Epidermal melanocyte (primary cell): Measurements from ENCODE around the gene SLC25A42.
A peak's percentile ranks its signal among the peaks of the same experiment; 100 is the strongest.
"Not testable (repeated sequence)": the region's sequence is repeated elsewhere in the genome, so short reads cannot be mapped to it uniquely, and the experiment has no call there.

ENCODE experiments used
- DNase-seq: peaks from one replicate; pipeline ENCODE4 v3.0.0; 2011; ENCODE audit warnings: low spot score; ENCODE audit not compliant: insufficient read length

The SLC25A42 gene, protein sequence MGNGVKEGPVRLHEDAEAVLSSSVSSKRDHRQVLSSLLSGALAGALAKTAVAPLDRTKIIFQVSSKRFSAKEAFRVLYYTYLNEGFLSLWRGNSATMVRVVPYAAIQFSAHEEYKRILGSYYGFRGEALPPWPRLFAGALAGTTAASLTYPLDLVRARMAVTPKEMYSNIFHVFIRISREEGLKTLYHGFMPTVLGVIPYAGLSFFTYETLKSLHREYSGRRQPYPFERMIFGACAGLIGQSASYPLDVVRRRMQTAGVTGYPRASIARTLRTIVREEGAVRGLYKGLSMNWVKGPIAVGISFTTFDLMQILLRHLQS

DNA sequence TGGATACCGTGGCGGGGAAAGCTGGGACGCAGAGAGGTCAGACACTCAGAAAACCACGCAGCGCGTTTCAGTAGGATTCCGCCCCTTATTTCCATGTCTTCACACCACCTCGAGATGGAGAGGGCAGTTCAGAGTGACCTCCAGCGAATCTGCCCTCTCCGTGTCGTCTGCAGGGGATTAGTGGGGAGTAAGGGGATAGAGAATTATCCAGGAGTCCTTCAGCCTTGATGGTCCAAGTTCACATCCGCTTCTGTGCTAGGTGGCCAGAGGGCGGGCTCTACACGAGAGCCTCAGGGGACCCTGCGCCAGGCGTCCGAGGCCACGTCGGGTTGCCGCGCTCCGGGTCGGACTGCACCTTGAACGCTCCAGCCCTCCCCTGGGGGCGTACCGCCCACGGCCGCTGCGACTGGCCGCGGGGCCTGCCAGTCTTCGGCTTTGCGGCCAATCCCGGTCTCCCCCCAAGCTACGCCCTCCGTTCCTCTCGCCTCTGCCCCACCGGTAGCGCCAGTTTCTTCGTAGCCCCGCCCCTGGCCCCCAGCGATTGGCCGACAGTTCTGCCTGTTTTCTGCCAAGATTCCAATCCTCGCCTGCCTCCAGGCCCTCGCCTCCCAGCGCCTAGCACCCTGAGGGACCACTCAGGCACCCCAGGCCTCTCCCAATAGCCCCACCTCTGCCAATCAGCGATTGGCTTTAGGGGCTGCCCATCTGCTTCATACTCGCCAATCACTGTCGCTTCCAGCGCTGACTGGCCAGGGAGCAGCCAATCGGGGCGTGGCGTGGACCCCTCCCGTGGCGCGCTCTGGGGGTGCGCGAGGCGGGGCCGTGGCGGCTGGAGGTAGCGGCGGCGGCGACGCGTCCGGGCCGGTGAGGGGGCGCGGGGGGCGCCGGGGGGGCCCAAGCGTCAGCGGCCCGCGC, at the start of gene SLC25A42:
SLC25A42 (plus strand) TSS at position 812 of the 915 bp plus-strand sequence. CDS start 32,131 bp downstream, outside the sequence.
- peak; percentile 100 for DNase-seq

DNA sequence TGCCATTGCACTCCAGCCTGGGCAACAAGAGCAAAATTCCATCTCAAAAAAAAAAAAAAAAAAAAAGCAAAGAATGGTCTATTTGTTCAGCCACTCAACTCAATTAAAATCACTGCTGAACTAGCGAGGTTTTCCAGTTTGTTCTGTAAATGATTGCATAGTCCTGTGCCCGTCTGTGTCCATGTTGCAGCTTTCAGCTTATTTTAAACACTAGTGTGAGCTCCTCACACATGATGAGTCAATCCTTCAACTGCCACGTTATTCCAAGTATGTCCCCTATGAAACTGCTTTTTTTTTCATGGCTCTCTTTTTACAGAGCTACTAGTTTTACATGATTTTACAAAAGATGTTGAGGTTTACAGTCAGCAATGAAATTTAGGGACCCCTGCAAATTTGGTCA, 42.7 kb upstream of the SLC25A42 start:
- DNase-seq = no peak

DNA sequence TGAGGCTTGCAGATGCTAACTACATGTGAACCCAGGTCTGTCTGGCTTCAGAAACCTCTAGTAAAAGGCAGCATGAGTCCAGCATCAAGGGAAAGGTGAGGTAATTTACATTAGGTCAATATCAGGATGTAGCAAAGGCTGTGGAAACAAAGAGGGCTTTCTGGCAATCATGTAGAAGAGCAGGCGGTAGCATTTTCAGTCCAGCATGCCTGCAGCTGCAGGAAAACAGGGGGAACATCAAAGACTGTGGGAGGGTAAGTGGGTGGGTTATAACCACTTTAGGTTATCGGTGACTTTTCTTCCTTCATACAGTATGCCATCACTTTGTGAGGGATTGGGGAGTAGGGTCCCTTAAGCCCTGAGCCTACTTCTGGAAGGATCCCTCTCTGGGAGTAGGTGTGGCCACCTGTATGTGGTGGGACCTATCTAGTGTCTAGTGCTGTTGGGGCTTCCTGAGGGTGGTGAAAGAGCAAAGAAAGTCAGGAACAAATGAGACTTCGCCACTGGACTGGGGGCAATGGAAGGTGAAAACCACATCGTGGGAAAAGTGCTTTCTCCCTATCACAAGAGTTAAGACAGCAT, 41.3 kb upstream of the SLC25A42 start:
- DNase-seq = no peak

DNA sequence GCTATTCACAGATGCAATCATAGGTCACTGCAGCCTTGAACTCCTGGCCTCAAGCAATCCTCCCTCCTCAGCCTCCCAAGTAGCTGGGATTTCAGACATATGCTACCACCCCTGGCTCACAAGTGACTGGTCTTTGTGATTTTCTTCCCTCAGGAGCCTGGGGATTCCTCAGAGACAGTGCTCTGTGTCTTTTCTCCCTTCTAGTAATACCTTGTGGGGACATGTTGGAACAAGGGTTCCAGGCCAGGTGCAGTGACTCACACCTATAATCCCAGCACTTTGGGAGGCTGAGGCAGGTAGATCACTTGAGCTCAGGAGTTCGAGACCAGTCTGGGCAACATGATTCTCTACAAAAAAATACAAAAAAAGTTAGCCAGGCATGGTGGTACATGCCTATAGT, 40.4 kb upstream of the SLC25A42 start:
- not testable (repeated sequence) for DNase-seq

DNA sequence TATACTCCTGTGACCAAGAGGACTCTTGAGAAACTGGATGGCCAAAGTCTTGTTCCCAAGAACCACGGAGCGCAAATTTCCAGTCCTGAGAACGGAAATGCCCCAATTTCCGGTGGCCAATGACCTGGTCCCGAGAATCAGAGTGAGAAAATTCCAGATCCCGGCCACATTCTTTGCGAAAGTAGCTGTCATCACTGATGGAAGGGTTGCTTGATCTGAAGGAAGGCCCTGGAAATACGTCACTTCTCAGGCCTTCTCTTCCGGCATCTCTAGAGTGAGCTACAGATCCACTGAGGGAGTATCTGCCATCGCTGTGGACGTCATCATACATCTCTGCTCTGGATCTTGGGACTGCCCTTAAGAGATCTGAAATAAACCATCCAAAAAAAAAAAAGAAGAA, 37.9 kb upstream of the SLC25A42 start:
- DNase-seq = no peak

DNA sequence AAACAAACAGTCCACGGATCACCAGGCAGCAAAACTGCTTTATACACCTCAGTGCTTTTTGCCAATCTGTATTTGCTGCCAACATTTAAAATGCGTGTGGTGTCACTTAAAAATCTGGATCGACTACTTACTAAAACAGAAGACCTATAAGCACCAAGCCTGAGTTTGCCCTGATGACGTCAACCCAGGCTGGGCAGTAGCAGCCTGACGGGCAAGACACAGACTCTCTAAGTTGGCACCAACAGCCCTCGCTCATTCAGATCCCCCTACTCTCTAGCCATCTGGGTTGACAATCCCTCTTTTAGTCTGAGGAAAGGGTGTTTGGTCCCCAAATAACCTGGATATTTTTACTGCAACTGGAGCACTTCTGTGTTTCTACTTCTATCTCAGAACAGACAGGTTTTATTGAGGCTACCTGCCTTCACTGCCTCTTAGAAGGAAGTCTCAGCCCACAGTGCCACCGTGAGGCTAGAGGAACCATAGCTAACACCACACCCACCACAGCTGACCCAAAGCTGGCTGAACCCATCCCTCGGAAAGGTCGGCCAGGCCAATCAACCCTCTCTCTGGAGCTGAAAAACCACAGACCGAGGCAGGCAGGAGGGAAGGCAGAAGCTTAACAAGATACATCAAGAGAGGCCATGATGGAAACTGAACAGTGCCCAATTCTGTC, 37.4 kb upstream of the SLC25A42 start:
- DNase-seq = no peak

DNA sequence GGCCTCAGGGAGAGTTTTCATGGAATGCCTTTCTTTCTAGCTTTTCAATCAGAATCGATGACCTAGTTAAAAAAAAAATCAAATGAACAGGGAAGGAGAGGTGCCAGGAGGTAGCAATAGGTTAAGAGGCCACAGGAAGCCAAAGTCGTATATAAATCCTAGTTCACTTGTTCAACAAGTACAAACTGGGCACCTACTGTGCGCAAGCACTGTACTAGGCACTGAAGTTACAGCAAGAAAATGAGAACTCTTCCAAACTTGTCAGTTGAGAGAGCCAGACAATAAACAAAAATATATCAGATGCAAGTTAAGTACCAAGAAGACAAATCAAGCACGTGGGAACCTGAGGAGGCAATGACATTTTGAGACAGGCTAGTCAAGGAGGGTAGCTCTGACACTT, 36.6 kb upstream of the SLC25A42 start:
- no peak for DNase-seq

DNA sequence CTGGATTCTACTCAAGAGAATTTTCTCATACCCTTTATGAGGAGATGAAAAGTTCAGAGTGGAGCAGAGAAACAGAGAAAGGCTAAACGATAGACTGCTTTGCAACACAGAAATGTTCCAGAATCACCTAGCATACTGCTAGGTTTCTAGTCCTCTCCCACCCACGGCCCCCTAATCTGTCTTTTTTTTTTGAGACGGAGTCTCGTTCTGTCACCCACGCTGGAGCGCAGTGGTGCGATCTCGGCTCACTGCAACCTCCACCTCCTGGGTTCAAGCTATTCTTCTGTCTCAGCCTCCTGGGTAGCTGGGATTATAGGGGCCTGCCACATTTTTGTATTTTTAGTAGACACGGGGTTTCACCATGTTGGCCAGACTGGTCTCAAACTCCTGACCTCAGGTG, 35.3 kb upstream of the SLC25A42 start:
- DNase-seq = no peak

DNA sequence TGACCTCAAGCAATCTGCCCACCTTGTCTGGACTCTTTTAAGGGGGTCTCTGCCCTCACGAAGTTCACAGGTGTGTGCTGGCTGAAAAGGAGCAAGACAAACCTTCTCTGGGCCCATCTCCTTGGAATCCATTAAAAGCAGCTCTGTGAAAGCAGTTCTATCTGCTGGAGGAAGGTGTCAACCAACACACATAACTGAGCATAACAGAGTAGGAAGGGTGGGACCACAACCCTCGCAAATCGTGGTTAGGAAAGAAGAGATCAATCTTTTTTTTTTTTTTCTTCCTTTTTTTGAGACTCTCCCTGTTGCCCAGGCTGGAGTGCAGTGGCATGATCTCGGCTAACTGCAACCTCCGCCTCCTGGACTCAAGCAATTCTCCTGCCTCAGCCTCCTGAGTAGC, 31.9 kb upstream of the SLC25A42 start:
- DNase-seq = no peak

DNA sequence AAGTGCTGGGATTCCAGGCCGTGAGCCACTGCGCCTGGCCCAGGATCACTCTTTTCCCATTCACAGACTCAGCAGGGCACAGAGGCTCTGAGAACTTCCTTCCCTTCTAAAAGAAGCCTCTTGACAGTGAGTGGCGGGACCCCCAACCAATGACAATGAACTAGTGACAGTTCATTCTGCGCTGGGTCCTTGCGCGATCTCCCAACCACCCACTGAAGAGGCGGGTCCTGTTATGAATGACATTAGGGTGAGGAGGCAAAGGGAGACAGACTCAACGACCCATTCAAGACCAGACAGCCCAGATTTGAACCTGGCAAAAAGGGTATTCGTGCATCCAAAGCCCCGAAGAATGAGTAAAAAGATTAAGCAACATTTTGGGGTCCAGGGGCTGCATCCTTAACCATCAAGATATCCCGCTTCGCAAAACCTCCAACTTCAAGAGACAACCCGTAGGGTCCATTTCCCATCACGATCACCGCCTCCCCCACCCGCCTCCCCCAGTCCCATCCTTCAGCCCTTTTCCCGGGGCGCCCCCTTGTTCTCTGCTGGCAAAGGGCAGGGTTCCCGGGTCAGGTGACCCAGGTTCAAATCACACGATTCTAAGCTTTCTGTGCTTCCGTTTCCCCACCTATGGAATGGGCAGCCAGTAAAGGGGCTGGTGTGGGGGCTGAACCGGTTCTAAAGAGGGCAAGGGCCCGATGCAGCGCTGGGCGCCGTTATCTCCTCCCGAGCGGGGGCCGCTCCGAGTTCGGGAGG, 31.2 kb upstream of the SLC25A42 start:
- DNase-seq = peak; percentile 99

DNA sequence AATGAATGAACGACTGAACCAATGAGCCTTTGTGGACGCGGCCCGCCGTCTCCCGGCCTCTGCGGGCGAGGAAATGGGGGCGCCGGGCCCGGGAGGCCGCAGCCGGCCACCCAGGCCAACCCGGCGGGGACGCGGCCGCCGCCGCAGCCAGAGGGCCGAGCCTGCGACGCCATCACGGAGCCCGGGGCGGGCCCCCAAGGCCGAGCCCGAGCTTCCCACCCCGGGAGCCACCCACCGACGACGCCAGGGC, 30.7 kb upstream of the SLC25A42 start:
- DNase-seq = no peak

DNA sequence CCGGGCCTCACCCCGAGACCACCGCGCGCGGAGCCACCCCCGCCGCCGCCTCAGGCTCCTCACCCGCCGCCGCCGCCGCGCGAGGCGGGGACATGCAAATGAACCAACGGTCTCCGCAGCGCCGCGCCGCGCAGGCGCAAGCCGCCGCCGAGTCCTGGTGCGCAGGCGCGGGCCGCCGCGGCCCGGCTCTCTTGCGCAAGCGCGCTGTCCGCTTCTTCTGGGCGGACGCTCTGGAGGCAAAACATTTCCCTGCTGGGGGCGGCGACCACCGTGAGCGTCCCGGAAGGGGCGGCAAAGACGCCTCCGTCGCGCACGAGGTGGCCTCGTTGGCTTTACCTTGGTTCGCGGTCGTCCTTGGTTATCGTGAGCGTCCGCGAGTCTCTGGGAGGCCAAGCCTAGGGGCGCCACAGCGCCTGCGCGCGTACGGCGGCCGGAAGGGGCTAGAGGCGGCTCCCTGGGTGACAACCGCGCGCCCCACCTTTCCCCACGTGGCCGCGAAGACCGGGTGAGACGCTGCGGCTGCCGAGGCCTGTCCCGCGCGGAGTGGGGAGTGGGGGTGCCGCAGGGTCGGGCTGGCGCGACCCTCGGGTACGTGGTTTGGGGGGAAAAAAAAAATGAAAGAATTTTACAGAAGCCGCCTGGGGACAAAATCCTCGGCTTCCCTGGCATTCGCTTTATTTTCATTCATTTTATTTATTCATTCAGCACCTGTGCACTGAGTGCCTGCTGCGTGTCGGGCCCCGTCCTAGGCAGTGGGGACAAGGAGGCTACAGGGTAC, 30.2 kb upstream of the SLC25A42 start, which contains the start of the genes ARMC6 and SUGP2:
ARMC6 (plus strand) TSS at position 178 of the 778 bp plus-strand sequence. CDS start 607 bp downstream, outside the sequence.
SUGP2 (minus strand) TSS at position 92 of the 778 bp plus-strand sequence. CDS start 2,446 bp downstream, outside the sequence.
- DNase-seq = peak; percentile 93

DNA sequence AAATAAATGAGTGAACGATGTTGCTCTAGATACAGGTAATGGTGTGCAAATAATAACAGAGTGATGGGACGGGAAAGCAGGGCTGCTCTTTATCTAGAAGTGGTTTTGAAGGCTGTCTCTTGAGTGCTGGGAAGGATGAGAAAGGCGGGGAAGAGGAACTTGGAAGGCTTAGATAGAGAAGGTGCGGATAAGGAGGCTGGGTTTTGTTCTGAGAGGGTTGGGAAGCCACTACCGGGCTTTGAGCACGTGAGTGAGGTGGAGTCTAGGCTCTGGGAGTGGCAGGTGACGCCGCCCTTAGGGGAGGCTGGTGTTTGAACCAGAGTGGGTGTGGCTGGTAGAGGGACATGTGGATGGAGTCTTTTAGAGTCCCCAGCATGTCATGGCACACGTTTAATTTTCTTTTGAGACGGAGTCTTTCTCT, 29.6 kb upstream of the SLC25A42 start:
- no peak for DNase-seq

DNA sequence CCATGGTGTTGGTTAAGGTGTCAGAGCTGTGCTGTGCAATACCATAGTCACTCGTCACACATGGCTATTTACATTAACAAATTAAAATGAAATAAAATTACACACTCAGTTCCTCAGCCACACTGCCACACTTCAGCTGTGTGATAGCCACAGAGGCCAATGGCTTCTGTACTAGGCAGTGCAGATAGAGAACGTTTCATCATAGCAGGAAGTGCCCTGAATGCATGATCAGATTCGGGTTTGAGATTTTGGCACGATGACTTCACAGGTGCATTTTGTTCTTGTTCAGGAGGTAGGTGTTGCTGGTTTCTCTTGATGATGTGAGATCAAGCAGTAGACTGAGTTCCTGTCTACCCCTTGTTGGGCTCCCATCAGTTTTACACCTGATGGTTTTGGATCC, 23.9 kb upstream of the SLC25A42 start:
- no peak for DNase-seq

DNA sequence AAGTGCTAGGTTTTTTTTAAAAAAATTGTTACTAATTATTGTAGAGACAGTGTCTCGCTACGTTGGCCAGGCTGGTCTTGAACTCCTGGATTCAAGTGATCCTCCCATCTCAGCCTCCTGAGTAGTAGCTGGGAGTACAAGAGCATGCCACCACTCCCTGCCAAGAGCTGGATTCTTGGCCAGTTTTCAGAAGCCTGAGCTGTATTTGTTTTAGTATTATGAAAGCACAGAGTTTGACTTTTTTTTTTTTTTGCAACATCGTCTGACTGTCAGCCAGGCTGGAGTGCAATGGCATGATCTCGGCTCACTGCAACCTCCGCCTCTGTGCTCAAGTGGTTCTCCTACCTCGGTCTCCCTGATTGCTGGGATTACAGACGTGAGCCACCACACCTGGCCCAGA, 23.4 kb upstream of the SLC25A42 start:
- DNase-seq = no peak

DNA sequence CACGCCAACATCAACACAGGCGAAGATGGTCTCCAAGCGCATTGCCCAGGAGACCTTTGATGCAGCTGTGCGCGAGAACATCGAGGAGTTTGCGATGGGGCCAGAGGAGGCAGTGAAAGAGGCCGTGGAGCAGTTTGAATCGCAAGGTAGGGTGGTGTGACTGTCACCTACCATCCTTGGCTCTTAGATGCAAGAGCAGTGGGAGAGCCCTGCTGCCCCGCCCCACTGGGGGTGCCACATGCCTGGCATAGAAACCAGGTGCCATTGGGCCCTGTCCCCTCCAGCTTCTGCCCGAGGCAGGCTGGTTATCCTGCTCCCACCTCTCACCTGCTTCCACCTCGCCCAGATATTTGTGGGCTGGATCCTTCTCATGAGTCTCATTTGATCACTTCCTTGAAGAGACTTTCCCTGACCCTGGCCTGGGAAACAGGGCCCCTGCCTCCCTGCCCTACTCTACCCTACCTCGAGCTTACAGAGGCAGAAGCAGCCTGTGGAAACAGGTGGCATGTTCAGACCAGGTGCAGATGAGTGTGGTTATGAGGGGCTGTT, 21.0 kb upstream of the SLC25A42 start:
- DNase-seq = no peak

DNA sequence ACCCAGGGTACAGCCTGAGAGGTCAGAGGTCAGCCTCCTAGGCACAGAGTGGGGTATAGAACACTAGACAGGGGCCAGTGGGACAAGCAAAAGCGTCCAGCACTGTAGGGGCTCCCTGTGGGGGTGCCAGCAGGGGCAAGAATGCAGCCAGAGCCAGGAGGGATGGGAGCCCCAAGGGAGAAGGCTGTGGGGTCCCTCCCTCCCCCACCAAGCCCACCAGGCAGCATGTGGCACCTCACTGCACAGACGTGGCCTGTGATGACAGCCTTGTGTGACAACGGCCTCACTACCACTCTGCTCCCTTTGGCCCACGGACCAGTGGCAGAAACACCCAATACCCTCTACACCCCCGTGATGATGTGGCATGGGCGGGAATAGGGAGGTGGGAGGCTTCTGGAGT, 20.3 kb upstream of the SLC25A42 start:
- no peak for DNase-seq

DNA sequence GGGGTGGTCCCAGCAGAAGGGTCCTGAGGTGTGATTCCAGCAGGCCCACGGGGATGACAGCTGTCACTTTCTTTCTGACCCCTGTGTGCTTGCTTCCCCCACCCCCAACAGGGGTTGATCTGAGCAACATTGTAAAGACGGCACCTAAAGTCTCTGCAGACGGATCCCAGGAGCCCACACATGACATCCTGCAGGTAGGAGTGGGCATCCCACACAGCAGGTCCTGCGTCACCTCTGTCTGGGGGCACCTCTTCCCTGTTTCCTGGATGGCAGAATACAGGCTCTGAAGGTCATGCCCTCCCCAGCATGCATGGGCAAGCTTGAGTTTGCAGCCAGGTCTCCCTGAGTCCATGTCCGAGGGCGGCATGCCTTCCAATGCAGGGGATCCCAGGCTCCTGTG, 19.9 kb upstream of the SLC25A42 start:
- no peak for DNase-seq

DNA sequence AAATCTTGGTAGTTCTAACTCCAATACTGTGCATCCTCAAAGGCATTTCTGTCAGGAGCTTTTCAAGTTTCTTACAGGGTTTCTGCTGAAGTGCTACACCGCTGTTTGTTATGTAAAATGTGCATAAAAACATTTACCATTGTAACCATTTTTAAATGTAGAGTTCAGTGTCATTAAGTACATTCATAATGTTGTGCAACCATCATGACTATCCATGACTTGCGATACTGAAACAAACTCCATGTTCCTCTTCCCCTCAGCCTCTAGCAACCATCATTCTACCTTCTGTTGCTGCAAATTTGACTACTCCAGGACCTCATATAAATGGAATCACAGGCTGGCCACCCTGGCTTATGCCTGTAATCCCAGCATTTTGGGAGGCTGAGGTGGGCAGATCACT, 14.4 kb upstream of the SLC25A42 start:
- DNase-seq = no peak

DNA sequence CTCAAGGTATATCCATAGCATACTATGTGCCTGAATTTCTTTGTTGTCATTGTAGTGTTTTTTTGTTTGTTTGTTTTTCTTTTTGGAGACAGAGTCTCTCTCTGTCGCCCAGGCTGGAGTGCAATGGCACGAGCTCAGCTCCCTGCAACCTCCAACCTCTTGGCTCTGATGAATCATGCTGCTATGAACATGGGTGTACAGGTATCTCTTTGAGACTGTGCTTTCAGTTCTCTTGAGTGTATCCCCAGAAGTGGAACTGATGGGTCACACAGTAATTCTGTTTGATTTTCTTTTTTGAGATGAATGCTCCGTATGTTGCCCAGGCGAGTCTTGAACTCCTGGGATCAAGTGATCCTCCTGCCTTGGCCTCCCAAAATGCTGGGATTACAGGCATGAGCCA, 13.7 kb upstream of the SLC25A42 start:
- no peak for DNase-seq
